GM21737 (cell line): Measurements from ENCODE around the gene FAM120A.

ENCODE experiments used
- ATAC-seq: cut with Tn5 transposase; IDR thresholded peaks from one replicate; pipeline ENCODE4 v1.9.1; 2021; ENCODE audit warnings: mild to moderate bottlenecking, moderate library complexity; ENCODE audit not compliant: unreplicated experiment

Gene FAM120A

GRCh38 chr9:93613791-93614190 is 162.3 kb downstream of the FAM120A start:
- no peak for ATAC-seq

GRCh38 chr9:93614830-93615468 is 163.5 kb downstream of the FAM120A start:
- ATAC-seq: no peak
